ENCODE data around the gene ZIC5.

GRCh38 chr13:99926014-99926731 is 45.4 kb downstream of the ZIC5 start:
- TF ChIP-seq CTCF (IDR thresholded peaks at IDR 0.05) (no peak), POLR2A (IDR thresholded peaks at IDR 0.05) (no peak)
